HEK293 (cell line): ENCODE measurements around the gene TASP1.

Experiments
- CTCF ChIA-PET: fragments of 350-600 bp; formaldehyde crosslinking; extraction: SDS; loops from one replicate; lab custom pipeline; 2021; ENCODE audit warnings: antibody characterized with exemption; lab: Yijun Ruan, JAX
- POLR2A ChIA-PET: fragments of 300-600 bp; formaldehyde crosslinking; extraction: SDS; loops from one replicate; lab custom pipeline; 2020; ENCODE audit warnings: antibody characterized with exemption, inconsistent platforms; lab: Yijun Ruan, JAX
- H3K27ac ChIP-seq: fragments of 200-500 bp; sonication (Bioruptor generic); 2 replicates; pipeline ENCODE4 v1.5.1; 2014; ENCODE audit warnings: low read depth, low read length, control low read depth, inconsistent platforms; ENCODE audit errors: extremely low read depth
- H3K36me3 ChIP-seq, 2 experiments: fragments of 200-500 bp in 1 of 2; sonication (Bioruptor generic) in 1 of 2; 1 replicate in 1 of 2; 2 replicates in 1 of 2; pipeline ENCODE4 v1.5.1; 2014 to 2017; ENCODE audit warnings: inconsistent platforms in 2 of 2, low read length in 2 of 2; ENCODE audit not compliant: control insufficient read depth in 2 of 2, insufficient read depth in 1 of 2
- H3K4me1 ChIP-seq: fragments of 200-500 bp; sonication (Bioruptor generic); 2 replicates; pipeline ENCODE4 v1.5.1; 2014; ENCODE audit warnings: mild to moderate bottlenecking, low read length, inconsistent platforms; ENCODE audit not compliant: control insufficient read depth, insufficient read depth
- H3K4me3 ChIP-seq: 2 replicates; pipeline ENCODE4 v1.5.1; 2011; ENCODE audit warnings: low read depth, mild to moderate bottlenecking, control low read depth, low read length, moderate library complexity
- H3K9me3 ChIP-seq: fragments of 200-500 bp; sonication (Bioruptor generic); 2 replicates; pipeline ENCODE4 v1.5.1; 2014; ENCODE audit warnings: low read depth, low read length, inconsistent platforms; ENCODE audit not compliant: control insufficient read depth, insufficient read depth
- KLF16 ChIP-seq: fragments of 450-650 bp; formaldehyde crosslinking; IDR thresholded peaks from 2 replicates; pipeline ENCODE4 v1.5.1; 2017; ENCODE audit warnings: missing biosample characterization, missing genetic modification characterization
- RBAK ChIP-seq: fragments of 450-650 bp; formaldehyde crosslinking; IDR thresholded peaks from 2 replicates; pipeline ENCODE4 v1.5.1; 2016; ENCODE audit warnings: missing biosample characterization, missing genetic modification characterization
- YY1 ChIP-seq: fragments of 450-650 bp; formaldehyde crosslinking; IDR thresholded peaks from 2 replicates; pipeline ENCODE4 v1.5.1; 2018; ENCODE audit warnings: missing biosample characterization, missing genetic modification characterization
- YY2 ChIP-seq: fragments of 450-650 bp; formaldehyde crosslinking; IDR thresholded peaks from 2 replicates; pipeline ENCODE4 v1.5.1; 2016; ENCODE audit warnings: missing biosample characterization, missing genetic modification characterization
- ZBTB17 ChIP-seq: fragments of 450-650 bp; formaldehyde crosslinking; IDR thresholded peaks from 2 replicates; pipeline ENCODE4 v1.5.1; 2016; ENCODE audit warnings: missing biosample characterization, missing genetic modification characterization
- ZBTB6 ChIP-seq: fragments of 450-650 bp; formaldehyde crosslinking; IDR thresholded peaks from 2 replicates; pipeline ENCODE4 v1.5.1; 2017; ENCODE audit warnings: missing biosample characterization, missing genetic modification characterization
- ZFP3 ChIP-seq: fragments of 450-650 bp; formaldehyde crosslinking; IDR thresholded peaks from 2 replicates; pipeline ENCODE4 v1.5.1; 2016; ENCODE audit warnings: low read depth, missing biosample characterization, missing genetic modification characterization
- ZFP41 ChIP-seq: fragments of 450-650 bp; formaldehyde crosslinking; IDR thresholded peaks from 2 replicates; pipeline ENCODE4 v1.5.1; 2016; ENCODE audit warnings: missing biosample characterization, missing genetic modification characterization, borderline replicate concordance
- ZNF10 ChIP-seq: fragments of 450-650 bp; formaldehyde crosslinking; IDR thresholded peaks from 2 replicates; pipeline ENCODE4 v1.5.1; 2017; ENCODE audit warnings: missing biosample characterization, missing genetic modification characterization
- ZNF133 ChIP-seq: fragments of 450-650 bp; formaldehyde crosslinking; IDR thresholded peaks from 2 replicates; pipeline ENCODE4 v1.5.1; 2016; ENCODE audit warnings: missing biosample characterization, missing genetic modification characterization
- ZNF169 ChIP-seq: fragments of 450-650 bp; formaldehyde crosslinking; IDR thresholded peaks from 2 replicates; pipeline ENCODE4 v1.5.1; 2016; ENCODE audit warnings: missing biosample characterization, missing genetic modification characterization
- ZNF211 ChIP-seq: fragments of 450-650 bp; formaldehyde crosslinking; IDR thresholded peaks from 2 replicates; pipeline ENCODE4 v1.5.1; 2016; ENCODE audit warnings: low read depth, missing biosample characterization, missing genetic modification characterization
- ZNF239 ChIP-seq: fragments of 450-650 bp; formaldehyde crosslinking; IDR thresholded peaks from 2 replicates; pipeline ENCODE4 v1.5.1; 2016; ENCODE audit warnings: missing biosample characterization, missing genetic modification characterization
- ZNF248 ChIP-seq: fragments of 450-650 bp; formaldehyde crosslinking; IDR thresholded peaks from 2 replicates; pipeline ENCODE4 v1.5.1; 2017; ENCODE audit warnings: missing biosample characterization, missing genetic modification characterization
- ZNF274 ChIP-seq, 2 experiments: fragments of 200-500 bp in 1 of 2; fragments of 450-650 bp in 1 of 2; sonication (Bioruptor generic) in 1 of 2; formaldehyde crosslinking in 1 of 2; IDR thresholded peaks; 2 replicates each; pipeline versions ENCODE4 v1.5.1 to v1.6.1; 2014 to 2016; ENCODE audit warnings: borderline replicate concordance in 1 of 2, inconsistent platforms in 1 of 2, low read length in 1 of 2, missing biosample characterization in 1 of 2, missing genetic modification characterization in 1 of 2
- ZNF354C ChIP-seq: fragments of 450-650 bp; formaldehyde crosslinking; IDR thresholded peaks from 2 replicates; pipeline ENCODE4 v1.5.1; 2016; ENCODE audit warnings: missing biosample characterization, missing genetic modification characterization, low read depth, borderline replicate concordance
- ZNF449 ChIP-seq: fragments of 450-650 bp; formaldehyde crosslinking; IDR thresholded peaks from 2 replicates; pipeline ENCODE4 v1.5.1; 2017; ENCODE audit warnings: missing biosample characterization, mild to moderate bottlenecking, missing genetic modification characterization, moderate library complexity
- ZNF473 ChIP-seq: fragments of 450-650 bp; formaldehyde crosslinking; IDR thresholded peaks from 2 replicates; pipeline ENCODE4 v1.5.1; 2017; ENCODE audit warnings: missing biosample characterization, missing genetic modification characterization
- ZNF48 ChIP-seq: fragments of 450-650 bp; formaldehyde crosslinking; IDR thresholded peaks from 2 replicates; pipeline ENCODE4 v1.5.1; 2016; ENCODE audit warnings: missing biosample characterization, missing genetic modification characterization
- ZNF501 ChIP-seq: fragments of 450-650 bp; formaldehyde crosslinking; IDR thresholded peaks from 2 replicates; pipeline ENCODE4 v1.5.1; 2016; ENCODE audit warnings: missing biosample characterization, missing genetic modification characterization
- ZNF514 ChIP-seq: fragments of 450-650 bp; formaldehyde crosslinking; IDR thresholded peaks from 2 replicates; pipeline ENCODE4 v1.5.1; 2016; ENCODE audit warnings: missing biosample characterization, missing genetic modification characterization
- ZNF529 ChIP-seq: fragments of 450-650 bp; formaldehyde crosslinking; IDR thresholded peaks from 2 replicates; pipeline ENCODE4 v1.5.1; 2017; ENCODE audit warnings: missing genetic modification characterization, missing biosample characterization; ENCODE audit not compliant: insufficient replicate concordance
- ZNF555 ChIP-seq: fragments of 450-650 bp; formaldehyde crosslinking; conservative IDR thresholded peaks from 2 replicates; pipeline ENCODE4 v1.5.1; 2017; ENCODE audit warnings: missing biosample characterization, mild to moderate bottlenecking, missing genetic modification characterization, inconsistent platforms
- ZNF560 ChIP-seq: fragments of 450-650 bp; formaldehyde crosslinking; IDR thresholded peaks from 2 replicates; pipeline ENCODE4 v1.5.1; 2017; ENCODE audit warnings: missing biosample characterization, missing genetic modification characterization, borderline replicate concordance
- ZNF561 ChIP-seq: fragments of 450-650 bp; IDR thresholded peaks from 2 replicates; pipeline ENCODE4 v1.5.1; 2018; ENCODE audit warnings: missing biosample characterization, missing genetic modification characterization, borderline replicate concordance
- ZNF596 ChIP-seq: fragments of 450-650 bp; IDR thresholded peaks from 2 replicates; pipeline ENCODE4 v1.5.0; 2018; ENCODE audit warnings: missing biosample characterization, mild to moderate bottlenecking, missing genetic modification characterization, moderate library complexity
- ZNF623 ChIP-seq: fragments of 450-650 bp; formaldehyde crosslinking; IDR thresholded peaks from 2 replicates; pipeline ENCODE4 v1.5.1; 2016; ENCODE audit warnings: missing biosample characterization, missing genetic modification characterization
- ZNF629 ChIP-seq: fragments of 450-650 bp; formaldehyde crosslinking; IDR thresholded peaks from 2 replicates; pipeline ENCODE4 v1.5.1; 2017; ENCODE audit warnings: missing biosample characterization, missing genetic modification characterization
- ZNF677 ChIP-seq: fragments of 450-650 bp; IDR thresholded peaks from 2 replicates; pipeline ENCODE4 v1.5.0; 2018; ENCODE audit warnings: missing biosample characterization, mild to moderate bottlenecking, missing genetic modification characterization, moderate library complexity
- ZNF792 ChIP-seq: fragments of 450-650 bp; formaldehyde crosslinking; IDR thresholded peaks from 2 replicates; pipeline ENCODE4 v1.5.1; 2016; ENCODE audit warnings: missing biosample characterization, missing genetic modification characterization

The TASP1 gene

GRCh38 chr20:13422637-13423036, 216.1 kb downstream of the TASP1 start:
- H3K9me3 ChIP-seq, result no peaks in the 10 kb centered on the region
- H3K4me3 ChIP-seq, result no peak overlapping the region
- H3K4me1 ChIP-seq, result 0 out of 2 replicates have a peak, but pooled peaks cover 7% of the 10 kb centered on the region
- no peaks in the 10 kb centered on the region for H3K36me3 ChIP-seq
- H3K27ac ChIP-seq, result no peak overlapping the region
- ChIA-PET POLR2A (no interaction called here), CTCF (interaction anchor here (0.7 to 1.0 kb wide), 2 partner anchors 124 to 718 kb away, joined by 3 read pairs; no protein-coding TSS in a partner anchor)
- no peak for TF ChIP-seq ZNF596 (tag by site-specific recombination)
- TF ChIP-seq ZNF629 (tag by site-specific recombination), result no peak
- no peak for TF ChIP-seq ZNF274 (IDR thresholded peaks at IDR 0.05; ENCODE audit: low read length)
- no peak for TF ChIP-seq ZNF274 (tag by site-specific recombination; IDR thresholded peaks at IDR 0.05; ENCODE audit: borderline replicate concordance)
- TF ChIP-seq ZNF169, result no peak
- TF ChIP-seq ZNF792 (tag by site-specific recombination), result no peak
- TF ChIP-seq ZNF211, result no peak
- TF ChIP-seq ZNF501 (tag by site-specific recombination), result no peak
- TF ChIP-seq ZNF529 (tag by site-specific recombination), result no peak
- no peak for TF ChIP-seq ZNF473 (tag by site-specific recombination)
- no peak for TF ChIP-seq ZNF354C
- TF ChIP-seq ZNF561, result no peak
- TF ChIP-seq ZFP3, result no peak
- no peak for TF ChIP-seq ZNF48
- no peak for TF ChIP-seq RBAK (tag by site-specific recombination)
- TF ChIP-seq YY2 (tag by site-specific recombination), result no peak
- no peak for TF ChIP-seq ZBTB17 (tag by site-specific recombination)

- ChIA-PET CTCF (no interaction called here), POLR2A (no interaction called here)
- 0 out of 2 replicates have a peak, but pooled peaks cover 3% of the 10 kb centered on the region for H3K4me1 ChIP-seq
- H3K9me3 ChIP-seq, result no peaks in the 10 kb centered on the region
- H3K4me3 ChIP-seq, result no peak overlapping the region
- no peak for TF ChIP-seq ZFP41 (tag by site-specific recombination)
- no peak for TF ChIP-seq YY1 (tag by site-specific recombination)
- TF ChIP-seq ZNF560 (tag by site-specific recombination), result no peak
- TF ChIP-seq ZNF623 (tag by site-specific recombination), result no peak
- no peak for TF ChIP-seq ZNF133
- no peak for TF ChIP-seq ZNF555 (tag by site-specific recombination)
- no peak for TF ChIP-seq ZNF169
- no peak for TF ChIP-seq ZNF514 (tag by site-specific recombination)
- TF ChIP-seq ZNF677 (tag by site-specific recombination), result no peak
- TF ChIP-seq ZNF449 (tag by site-specific recombination), result no peak
- no peak for TF ChIP-seq KLF16 (tag by site-specific recombination)
- no peak for TF ChIP-seq ZBTB6 (tag by site-specific recombination)
- no peak for TF ChIP-seq ZNF10
- TF ChIP-seq ZNF239 (tag by site-specific recombination), result no peak
- no peak for TF ChIP-seq ZNF248
- no peak overlapping the region for H3K27ac ChIP-seq
- H3K36me3 ChIP-seq, result peaks cover 0 to 3% of the 10 kb centered on the region in 2 experiments; a peak in 1 of 3 replicates
Observed at GRCh38 chr20:13420625-13421024, 218.1 kb downstream of the TASP1 start.
